Activated T-helper 9 cell treated with anti-CD3 and anti-CD28 coated beads, Interleukin-2, amount 50 U/mL, for 16 hours (primary cell): ENCODE measurements around the gene PDF.
"Not testable (repeated sequence)": the region's sequence is repeated elsewhere in the genome, so short reads cannot be mapped to it uniquely, and the experiment has no call there.

Experiments used
- DNase-seq: peaks from one replicate; pipeline ENCODE4 v3.0.0-alpha.2; 2020; ENCODE audit warnings: low read depth

The PDF gene

DNA sequence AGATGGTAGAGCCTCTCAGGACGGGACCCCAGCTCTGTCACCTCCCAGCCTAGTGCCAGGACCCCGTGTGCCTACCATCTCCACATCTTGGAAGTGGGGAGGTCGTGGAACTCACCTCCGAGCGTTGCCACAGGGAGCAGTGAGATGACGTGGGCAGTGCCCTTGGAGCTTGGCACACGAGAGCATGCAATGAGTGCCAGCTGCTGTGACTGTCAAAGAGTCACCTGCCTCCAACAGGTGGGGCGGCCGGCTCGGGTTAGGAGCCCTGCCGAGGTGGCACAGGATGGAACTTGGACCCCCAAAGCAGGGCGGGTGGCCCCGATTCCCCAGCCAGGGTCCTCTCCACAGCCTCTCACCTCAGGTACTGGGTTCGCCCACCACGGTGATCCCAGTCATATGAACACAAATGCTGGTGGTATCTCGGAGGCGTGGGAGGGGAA lies 13.8 kb downstream of the PDF start:
- no peak for DNase-seq

DNA sequence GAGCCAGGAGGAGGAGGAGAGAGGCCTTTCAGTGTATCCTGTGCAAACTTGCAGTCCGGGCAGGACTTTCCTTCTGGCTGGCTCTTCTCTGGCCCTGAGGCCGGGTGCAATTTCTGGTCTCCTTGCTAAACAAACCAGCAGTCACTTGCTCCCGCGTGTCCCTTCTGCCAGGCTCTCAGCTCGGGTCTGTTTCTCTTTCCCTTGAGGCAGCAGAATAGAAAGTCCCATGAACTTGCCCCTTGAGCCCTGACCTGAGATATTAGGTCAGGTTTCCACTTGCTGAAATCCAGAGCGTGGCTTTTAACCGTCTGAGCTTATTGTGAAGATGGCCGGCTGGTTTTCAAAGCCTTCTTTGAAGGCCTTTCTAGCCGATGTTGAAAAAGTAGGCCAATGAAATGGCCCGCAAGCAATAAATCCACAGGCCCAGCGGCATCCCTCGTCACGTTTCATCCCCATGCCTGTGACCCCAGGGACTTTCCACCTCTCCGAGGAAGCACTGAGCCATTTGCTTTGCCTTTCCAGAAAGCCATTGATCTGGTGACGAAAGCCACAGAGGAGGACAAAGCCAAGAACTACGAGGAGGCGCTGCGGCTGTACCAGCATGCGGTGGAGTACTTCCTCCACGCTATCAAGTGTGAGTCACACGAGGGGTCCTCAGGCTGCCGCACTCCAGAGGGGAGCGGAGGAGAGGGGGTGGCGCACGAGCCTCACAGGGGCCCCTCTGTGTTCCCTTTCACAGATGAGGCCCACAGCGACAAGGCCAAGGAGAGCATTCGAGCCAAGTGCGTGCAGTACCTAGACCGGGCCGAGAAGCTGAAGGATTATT lies 14.7 kb downstream of the PDF start:
- no peak for DNase-seq

DNA sequence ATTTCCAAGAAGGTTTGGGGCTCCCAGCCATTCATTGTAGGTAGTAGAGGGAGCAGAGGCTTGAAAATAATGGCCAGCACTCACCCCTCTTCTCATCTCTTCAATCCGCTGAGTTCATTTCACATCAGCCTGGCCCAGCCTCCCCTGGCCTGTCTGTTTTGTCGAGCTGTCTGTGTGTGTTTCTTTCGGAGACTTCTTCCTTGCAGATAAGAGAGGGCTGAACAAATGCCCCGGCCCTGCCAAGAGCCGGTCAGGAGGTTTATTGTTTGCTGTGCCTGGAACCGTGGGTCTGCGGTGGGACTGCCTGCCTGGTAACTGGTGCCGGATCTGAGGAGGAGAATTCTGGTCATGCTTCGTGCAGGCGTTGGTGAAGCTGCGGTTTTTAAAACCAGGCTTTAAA lies 15.9 kb downstream of the PDF start:
- no peak for DNase-seq

DNA sequence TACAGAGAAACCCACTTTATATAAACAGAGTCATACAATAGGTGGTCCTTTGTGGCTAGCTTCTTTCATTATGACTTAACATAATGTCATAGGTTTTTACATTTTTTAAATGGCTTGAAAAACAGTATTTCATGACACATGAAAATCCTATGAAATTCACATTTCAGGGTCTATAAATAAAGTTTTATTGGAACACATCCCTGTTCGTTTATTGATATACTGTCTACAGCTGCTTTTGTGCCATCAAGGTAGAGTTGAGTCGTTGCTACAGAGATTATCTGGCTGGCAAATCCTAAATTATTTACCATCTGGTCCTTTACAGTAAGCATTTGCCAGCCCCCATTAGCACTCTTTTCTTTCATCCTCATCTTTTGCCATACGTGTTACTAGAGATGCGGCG lies 16.9 kb downstream of the PDF start:
- no peak for DNase-seq

DNA sequence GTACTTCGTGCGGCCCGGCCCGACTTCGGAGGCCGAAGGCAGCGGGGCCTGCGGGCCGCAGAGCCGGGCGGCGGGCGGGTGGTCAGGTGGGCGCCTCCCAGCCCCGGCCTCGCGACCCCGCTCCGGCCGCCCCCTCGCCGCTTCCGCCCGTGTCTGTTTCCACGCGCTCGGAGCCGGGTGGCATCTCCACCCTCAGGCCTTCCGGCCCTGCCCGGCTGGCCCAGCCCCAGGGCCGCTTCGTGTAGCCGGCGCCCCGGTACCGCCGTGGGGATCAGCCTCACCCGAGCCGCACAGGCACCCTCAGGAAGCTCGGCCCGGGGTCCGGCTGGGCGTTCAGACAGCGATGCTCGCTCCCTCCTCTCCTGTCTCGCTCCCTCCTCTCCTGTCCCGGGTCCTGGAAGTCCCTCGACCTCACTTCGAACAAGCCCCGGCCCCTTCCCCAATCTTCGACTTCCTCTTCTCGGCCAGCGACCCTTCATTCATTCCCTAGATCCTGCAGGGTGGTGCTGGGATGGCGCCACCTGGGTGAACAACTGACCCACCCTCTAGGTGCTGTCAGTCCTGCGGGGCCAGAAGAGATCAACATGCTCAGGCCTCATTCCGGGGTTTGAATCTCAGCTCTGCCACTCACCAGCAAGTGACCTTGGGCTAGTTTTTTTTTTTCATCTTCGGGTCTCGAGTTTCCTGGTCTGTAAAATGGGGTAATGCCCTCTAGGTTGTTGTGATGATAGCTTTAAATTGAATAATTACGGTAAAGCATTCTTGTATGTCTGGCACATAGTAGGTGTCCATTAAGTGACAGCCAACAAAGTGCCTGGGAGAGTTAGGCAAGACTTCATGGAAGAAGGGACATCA lies 18.6 kb downstream of the PDF start:
- DNase-seq = peak; percentile 24

DNA sequence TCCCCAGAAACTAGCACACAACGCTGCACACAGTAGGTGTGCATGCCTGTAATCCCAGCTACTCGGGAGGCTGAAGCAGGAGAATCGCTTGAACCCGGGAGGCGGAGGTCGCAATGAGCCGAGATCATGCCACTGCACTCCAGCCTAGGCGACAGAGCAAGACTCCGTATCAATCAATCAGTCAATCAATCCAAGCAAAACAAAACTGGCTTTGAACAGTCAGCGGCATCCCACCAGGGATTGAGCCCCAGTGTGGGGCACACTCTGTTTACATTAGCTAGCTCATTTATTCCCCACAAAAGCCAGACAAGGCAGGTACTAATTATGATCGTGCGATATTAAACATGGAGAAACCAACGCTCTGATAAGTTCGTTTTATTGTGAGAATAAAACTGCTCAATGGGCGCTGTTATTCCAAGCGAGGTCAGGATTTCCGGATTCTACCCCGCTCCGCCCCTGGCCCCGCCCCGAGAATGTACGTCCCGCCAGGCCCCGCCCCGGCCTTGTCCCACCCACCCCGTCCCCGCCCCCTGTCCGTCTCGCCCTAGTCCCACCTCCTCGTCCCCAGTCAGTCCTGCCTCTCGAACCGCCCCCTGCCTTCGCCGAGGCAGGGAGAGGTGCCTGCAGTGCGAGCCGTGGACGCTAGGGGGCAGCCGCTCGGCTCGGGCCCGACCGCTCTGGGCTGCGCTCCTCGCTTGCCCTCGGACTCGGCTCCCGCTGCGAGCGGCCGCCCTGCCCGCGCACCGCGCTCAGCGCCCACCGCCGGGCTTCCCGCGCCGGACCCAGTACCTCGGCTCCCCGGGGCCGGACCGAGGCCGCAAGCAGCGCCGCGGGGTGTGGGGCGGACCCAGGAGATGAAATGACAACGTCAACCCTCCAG lies 19.5 kb downstream of the PDF start, which contains the start of gene VPS4A:
TSS of gene VPS4A (plus strand) at position 698 of the 880 bp plus-strand sequence. CDS start at position 860, 162 bp downstream.
- DNase-seq = peak; percentile 97

DNA sequence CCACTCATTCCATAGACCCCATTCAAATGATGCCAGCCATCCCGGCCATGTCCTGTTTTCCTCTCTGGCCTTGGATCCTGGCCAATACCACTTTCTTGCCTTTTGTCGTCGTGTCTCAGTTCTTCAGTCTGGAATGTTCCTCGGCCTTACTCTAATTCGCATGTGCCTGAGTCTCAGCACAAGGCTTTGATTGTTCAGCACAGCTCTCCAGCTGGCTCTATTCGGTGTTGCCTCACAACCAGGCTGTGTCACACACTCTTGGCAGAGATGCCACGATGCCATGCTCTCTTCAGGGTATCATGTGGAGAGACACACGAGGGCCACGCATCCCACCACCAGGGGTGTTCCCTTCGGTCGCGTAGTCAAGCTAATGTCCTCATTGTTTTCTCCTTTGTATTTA lies 21.1 kb downstream of the PDF start:
- DNase-seq = no peak

DNA sequence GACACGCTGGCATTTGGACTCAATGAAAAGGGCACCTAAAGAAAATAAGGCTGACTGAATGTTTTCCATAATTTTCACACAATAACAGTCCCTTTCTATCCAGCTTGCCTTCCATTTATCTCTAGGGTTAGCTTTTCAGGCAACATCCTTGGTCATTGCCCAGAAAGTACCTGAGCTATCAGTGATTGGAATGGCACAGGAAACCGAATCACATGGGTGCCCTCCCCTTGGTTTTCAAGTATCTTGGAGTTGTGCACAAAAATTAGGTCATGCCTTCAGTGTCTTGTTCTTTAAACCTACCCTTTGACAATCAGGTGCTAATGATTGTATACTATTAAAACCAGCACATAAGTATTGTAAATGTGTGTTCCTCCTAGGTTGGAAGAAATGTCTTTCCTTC lies 22.5 kb downstream of the PDF start:
- no peak for DNase-seq

DNA sequence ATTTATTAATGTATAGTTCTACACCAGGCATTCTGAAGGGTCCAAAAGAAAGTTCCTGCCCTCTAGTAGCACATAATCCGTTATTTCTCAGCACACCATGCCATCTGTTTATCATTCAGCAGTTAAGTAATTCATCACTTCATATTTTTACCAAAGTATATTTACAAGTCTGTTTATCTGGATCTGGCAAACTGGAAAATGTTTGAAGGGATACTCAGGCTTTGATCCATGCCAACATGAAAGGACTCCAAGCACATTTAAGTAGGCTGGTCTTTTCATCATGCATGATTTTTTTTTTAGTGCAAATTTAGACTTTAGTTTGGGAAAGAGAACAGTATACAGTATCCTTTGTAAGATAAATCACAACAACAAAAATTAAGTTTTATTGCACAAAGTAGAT lies 23.3 kb downstream of the PDF start:
- DNase-seq = no peak

DNA sequence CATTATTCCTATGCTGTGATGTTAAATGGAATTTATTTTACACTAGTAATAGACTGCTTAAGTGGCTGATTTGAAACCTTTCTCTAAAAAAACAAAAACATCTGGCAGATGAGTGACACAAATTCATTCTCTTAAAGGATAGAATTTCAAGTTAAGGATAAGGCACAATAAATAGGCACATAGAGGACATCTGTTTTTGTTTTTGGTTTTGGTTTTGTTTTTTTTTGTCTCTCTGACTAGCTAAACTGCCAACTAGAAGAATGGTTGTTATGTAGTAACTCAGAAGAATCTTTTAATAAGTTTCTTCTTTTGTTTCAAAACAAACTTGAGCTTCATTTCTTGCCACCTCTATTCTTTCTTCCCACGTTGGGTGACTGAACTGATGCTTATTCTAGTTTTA lies 24.4 kb downstream of the PDF start:
- DNase-seq = no peak

DNA sequence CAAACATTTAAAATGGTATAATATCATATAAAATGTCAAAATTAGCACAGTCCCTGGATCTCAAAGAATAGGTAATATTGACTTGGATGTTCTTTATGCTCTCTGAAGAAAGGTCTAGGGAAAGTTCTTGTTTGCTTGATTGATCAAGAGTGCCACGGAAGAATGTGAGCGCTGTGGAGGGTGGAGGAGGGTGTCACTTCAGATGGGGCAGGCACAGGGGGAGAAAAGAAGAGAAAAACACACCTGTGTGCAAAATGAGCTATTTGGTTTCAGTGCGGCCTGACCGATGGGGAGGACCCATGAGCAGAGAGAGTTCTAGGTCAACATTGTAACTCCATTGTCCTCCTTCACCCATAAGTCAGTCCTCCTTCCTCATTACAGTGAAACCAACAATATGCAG lies 28.1 kb downstream of the PDF start:
- no peak for DNase-seq

DNA sequence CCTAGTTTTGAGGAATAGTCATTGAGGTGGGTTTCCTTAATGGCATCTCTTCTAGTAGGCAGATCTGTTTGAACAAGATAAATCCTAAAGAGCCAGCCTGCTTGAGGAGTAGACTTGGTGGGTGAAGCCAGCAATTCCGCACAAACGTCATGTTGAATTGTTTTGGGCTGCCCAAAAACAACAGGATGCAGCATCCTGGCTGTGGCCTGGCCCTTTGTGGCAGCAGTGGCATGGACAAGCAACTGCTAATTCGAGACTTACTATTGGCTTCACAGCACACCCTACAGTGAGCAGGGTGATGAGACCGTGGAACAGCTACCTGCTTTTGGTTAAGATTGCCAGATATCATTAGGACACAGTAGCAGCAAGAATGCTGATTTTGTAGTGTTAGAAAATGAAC lies 28.5 kb downstream of the PDF start:
- DNase-seq = no peak

DNA sequence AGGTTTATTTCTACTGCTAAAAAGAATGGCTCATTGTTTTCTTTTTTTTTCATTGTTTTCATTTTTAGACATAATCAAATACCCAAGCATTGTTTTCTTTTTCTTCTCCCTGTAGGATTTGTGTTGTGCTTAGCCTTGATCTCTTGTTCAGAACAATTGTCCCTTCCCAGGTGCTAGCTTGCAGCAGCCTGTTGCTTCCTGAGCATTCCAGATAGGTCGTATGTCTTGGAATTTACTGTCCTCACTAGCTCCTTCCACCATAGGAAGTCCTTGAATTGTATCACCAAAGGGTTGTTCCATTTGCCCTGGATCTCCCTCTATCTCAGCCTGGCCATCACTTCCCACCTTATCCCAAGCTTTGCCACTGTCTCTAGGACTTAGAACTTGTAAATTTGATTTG lies 29.2 kb downstream of the PDF start:
- no peak for DNase-seq

DNA sequence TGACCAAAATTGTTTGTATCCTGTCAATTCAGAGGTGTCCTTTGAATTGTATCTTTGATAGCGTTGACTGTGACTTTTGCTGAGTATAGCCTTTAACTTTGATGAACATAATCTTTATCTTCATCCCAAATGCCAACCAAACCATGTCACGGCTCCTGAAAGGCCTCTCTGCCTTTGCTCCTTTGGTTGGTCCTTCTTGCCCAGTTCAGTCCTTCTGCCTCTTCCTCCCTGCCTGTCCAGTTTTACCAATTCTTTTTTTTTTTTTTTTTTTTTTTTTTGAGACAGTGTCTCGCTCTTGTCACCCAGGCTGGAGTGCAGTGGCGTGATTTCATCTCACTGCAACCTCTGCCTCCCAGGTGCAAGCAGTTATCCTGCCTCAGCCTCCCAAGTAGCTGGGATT lies 32.1 kb downstream of the PDF start:
- DNase-seq = no peak

DNA sequence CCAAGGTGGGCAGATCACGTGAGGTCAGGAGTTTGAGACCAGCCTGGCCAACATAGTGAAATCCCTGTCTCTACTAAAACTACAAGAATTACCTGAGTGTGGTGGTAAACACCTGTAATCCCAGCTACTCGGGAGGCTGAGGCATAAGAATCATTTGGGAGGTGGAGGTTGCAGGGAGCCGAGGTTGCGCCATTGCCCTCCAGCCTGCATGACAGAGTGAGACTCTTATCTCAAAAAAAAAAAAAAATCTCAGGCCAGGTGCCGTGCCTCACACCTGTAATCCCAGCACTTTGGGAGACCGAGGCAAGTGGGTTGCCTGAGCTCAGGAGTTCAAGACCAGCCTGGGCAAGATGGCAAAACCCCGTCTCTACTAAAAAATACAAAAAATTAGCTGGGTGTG lies 33.6 kb downstream of the PDF start:
- DNase-seq = not testable (repeated sequence)

DNA sequence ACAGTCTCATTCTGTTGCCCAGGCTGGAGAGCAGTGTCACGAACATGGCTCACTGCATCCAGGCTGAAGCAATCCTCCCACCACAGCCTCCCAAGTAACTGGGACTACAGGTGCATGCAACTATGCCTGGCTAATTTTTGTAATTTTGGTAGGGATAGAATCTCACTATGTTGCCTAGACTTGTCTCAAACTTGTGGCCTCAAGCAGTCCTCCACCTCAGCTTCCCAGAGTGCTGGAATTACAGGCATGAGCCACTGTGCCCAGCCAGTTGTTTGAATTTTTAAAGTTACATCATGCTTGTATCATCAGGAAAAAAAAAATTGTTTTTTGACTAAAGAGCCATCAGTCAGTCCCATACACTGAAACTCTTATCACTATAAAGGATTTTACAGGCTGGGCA lies 36.3 kb downstream of the PDF start:
- DNase-seq = no peak

DNA sequence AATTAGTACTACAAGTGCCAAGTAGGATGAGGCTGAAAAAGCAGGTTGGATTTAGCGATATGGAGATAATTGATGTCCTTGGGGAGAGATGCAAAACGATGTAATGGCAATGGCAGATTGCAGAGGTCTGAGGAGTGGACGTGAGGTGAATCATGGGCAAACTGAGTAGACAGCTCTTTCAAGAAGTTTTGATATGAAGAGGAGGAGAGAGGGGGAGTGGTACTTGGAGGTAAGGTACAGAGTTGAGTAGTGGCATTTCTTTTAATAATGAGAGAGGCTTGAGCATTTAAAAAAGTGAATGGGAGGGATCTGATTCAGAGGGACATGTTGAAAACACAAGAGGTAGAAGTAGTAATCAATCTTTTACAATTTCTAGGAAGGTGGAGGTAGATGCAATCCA lies 37.0 kb downstream of the PDF start:
- DNase-seq = no peak

DNA sequence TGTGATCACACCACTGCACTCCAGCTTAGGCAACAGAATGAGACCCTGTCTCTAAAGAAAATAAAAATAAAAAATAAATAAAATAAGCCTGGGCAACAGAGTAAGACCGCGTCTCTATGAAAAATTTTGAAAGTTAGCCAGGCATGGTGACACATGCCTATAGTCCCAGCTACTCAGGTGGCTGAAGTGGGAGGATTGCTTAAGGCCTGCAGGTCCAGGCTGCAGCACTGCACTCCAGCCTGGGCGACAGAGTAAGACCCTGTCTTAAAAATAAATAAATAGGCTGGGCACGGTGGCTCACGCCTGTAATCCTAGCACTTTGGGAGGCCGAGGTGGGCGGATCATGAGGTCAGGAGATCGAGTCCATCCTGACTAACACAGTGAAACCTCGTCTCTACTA lies 38.7 kb downstream of the PDF start:
- not testable (repeated sequence) for DNase-seq

DNA sequence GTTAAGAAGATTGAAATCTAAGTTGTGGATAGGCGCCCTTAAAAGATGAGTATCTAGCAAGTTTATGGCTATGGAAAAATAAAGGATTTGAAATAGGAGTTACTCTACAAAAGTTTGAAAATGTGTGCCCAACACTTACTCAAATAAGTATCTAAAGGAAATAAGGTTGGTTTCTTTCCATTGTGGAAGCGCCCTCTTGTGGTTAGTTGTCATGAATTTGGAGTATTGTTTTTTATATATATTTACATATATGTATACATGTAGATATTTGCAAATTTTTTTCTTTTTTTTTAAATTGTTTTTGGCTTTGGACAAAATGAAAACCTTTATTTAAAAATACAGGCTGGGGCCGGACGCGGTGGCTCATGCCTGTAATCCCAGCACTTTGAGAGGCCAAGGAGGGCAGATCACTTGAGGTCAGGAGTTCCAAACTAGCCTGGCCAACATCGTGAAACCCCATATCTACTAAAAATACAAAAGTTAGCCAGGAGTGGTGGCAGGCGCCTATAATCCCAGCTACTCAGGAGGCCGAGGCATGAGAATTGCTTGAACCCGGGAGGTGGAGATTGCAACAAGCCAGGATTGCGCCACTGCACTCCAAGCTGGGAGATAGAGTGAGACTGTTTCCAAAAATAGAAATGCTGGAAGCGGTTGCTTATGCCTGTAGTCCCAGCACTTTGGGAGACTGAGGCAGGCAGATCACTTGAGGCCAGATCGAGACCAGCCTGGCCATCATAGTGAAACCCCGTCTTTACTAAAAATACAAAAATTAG lies 43.3 kb downstream of the PDF start:
- no peak for DNase-seq

DNA sequence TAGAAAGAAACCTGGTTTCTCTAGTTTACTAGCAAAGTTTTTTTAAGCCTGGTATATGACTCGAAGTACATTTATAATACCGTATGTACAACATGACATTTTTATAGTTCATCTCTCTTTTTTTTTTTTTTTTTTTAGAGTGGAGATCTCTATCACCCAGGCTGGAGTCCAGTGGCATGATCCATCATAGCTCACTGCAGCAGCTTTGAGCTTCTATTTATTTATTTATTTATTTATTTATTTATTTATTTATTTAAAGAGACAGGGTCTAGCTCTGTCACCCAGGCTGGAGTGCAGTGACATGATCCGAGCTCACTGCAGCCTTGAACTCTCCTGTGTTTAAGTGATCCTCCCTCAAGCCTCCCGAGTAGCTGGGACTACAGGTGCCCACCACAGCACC lies 45.1 kb downstream of the PDF start:
- DNase-seq = no peak

DNA sequence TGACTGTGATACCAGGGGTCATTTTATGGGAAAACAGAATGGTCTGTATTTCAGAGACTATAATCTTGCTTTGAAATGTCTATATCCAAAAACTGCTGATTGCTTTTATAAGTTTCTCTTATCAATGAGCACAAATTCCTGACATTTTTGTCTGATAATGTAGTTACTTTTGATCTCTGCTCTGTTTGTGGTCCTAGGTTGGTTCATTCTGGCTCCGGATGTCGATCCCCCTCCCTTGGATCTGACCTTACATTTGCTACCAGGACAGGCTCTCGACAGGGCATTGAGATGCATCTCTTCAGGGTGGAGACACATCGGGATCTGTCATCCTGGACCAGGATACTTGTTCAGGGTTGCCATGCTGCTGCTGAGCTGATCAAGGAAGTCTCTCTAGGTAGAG lies 46.5 kb downstream of the PDF start:
- DNase-seq = no peak
